Neural cell (in vitro differentiated cells): ENCODE data around the gene USP34. TPM values are rescaled to one million over a fixed set of nuclear protein-coding genes. Genes with fewer than 3 reads are reported as not detected.

ENCODE experiments used
- H2AFZ ChIP-seq: fragments of 200-600, 300-800 bp; sonication (generic), shearing (Covaris generic); 2 replicates; pipeline ENCODE4 v1.6.0; 2014; ENCODE audit warnings: low read depth, mild to moderate bottlenecking, antibody characterized with exemption, low read length, moderate library complexity
- H3F3A ChIP-seq: fragments of 200-600 bp; shearing (Covaris generic); 2 replicates; pipeline ENCODE4 v1.6.1; 2016; ENCODE audit warnings: mild to moderate bottlenecking, moderate library complexity, mixed read lengths, antibody characterized with exemption, low read length; ENCODE audit not compliant: insufficient read depth, poor library complexity, severe bottlenecking
- H3K27ac ChIP-seq: fragments of 200-600, 300-800 bp; sonication (generic), shearing (Covaris generic); 2 replicates; pipeline ENCODE4 v1.5.1; 2014; ENCODE audit warnings: mild to moderate bottlenecking, low read length, moderate library complexity
- H3K27me3 ChIP-seq: fragments of 300-800, 200-600 bp; sonication (generic), shearing (Covaris generic); 2 replicates; pipeline ENCODE4 v1.6.0; 2014; ENCODE audit warnings: mild to moderate bottlenecking, low read depth, low read length, moderate library complexity; ENCODE audit not compliant: insufficient read depth
- H3K36me3 ChIP-seq: fragments of 300-800, 200-600 bp; sonication (generic), shearing (Covaris generic); 2 replicates; pipeline ENCODE4 v1.5.1; 2014; ENCODE audit warnings: mild to moderate bottlenecking, antibody characterized with exemption, low read length, moderate library complexity; ENCODE audit not compliant: insufficient read depth
- H3K4me2 ChIP-seq: fragments of 300-800, 200-600 bp; sonication (generic), shearing (Covaris generic); 2 replicates; pipeline ENCODE4 v1.6.0; 2014; ENCODE audit warnings: mild to moderate bottlenecking, low read length
- H3K4me3 ChIP-seq: fragments of 300-800, 200-600 bp; sonication (generic), shearing (Covaris generic); 2 replicates; pipeline ENCODE4 v1.5.1; 2014; ENCODE audit warnings: mild to moderate bottlenecking, low read length, moderate library complexity
- H3K79me2 ChIP-seq: fragments of 200-600 bp; shearing (Covaris generic); replicated peaks from 2 replicates; pipeline ENCODE4 v1.6.0; 2014; ENCODE audit warnings: mild to moderate bottlenecking, low read length, moderate library complexity; ENCODE audit not compliant: insufficient read depth
- H3K9ac ChIP-seq: fragments of 300-800, 200-600 bp; sonication (generic), shearing (Covaris generic); 2 replicates; pipeline ENCODE4 v1.6.1; 2016; ENCODE audit warnings: mild to moderate bottlenecking, low read length, mixed read lengths
- H3K9me2 ChIP-seq: fragments of 200-600 bp; shearing (Covaris generic); 2 replicates; pipeline ENCODE4 v1.6.1; 2016; ENCODE audit warnings: mild to moderate bottlenecking, low read length, mixed read lengths; ENCODE audit not compliant: insufficient read depth
- H3K9me3 ChIP-seq: fragments of 200-600, 300-800 bp; sonication (generic), shearing (Covaris generic); 2 replicates; pipeline ENCODE4 v1.6.1; 2016; ENCODE audit warnings: mild to moderate bottlenecking, mixed run types, low read length, moderate library complexity, mixed read lengths
- H4K20me1 ChIP-seq: fragments of 200-600 bp; shearing (Covaris generic); 2 replicates; pipeline ENCODE4 v1.6.1; 2016; ENCODE audit warnings: mild to moderate bottlenecking, mixed run types; ENCODE audit not compliant: insufficient read depth
- CTCF ChIP-seq: fragments of 450-650 bp; IDR thresholded peaks from 2 replicates; pipeline ENCODE4 v1.5.1; 2014; ENCODE audit warnings: antibody characterized with exemption, mild to moderate bottlenecking, moderate library complexity; ENCODE audit not compliant: poor library complexity, severe bottlenecking
- EP300 ChIP-seq: fragments of 450-650 bp; conservative IDR thresholded peaks from 2 replicates; pipeline ENCODE4 v1.6.1; 2014; ENCODE audit warnings: antibody characterized with exemption, mild to moderate bottlenecking, moderate library complexity; ENCODE audit not compliant: poor library complexity, severe bottlenecking
- EZH2 ChIP-seq: fragments of 200-600, 300-800 bp; shearing (Covaris generic), sonication (generic); IDR thresholded peaks from 2 replicates; pipeline ENCODE4 v1.6.1; 2014; ENCODE audit warnings: antibody characterized with exemption, low read length, borderline replicate concordance, mild to moderate bottlenecking; ENCODE audit not compliant: insufficient read depth, poor library complexity, severe bottlenecking
- MXI1 ChIP-seq: fragments of 450-650 bp; conservative IDR thresholded peaks from 2 replicates; pipeline ENCODE4 v1.6.1; 2014; ENCODE audit warnings: antibody characterized with exemption, mild to moderate bottlenecking; ENCODE audit not compliant: poor library complexity, severe bottlenecking
- POLR2AphosphoS5 ChIP-seq: IDR thresholded peaks from 2 replicates; pipeline ENCODE4 v1.6.1; 2012
- RAD21 ChIP-seq: fragments of 450-650 bp; conservative IDR thresholded peaks from 2 replicates; pipeline ENCODE4 v1.6.1; 2014; ENCODE audit warnings: antibody characterized with exemption, mild to moderate bottlenecking, moderate library complexity
- SMC3 ChIP-seq: fragments of 450-650 bp; conservative IDR thresholded peaks from 2 replicates; pipeline ENCODE4 v1.6.1; 2014; ENCODE audit warnings: antibody characterized with exemption, mild to moderate bottlenecking, moderate library complexity; ENCODE audit not compliant: poor library complexity
- TAF1 ChIP-seq: IDR thresholded peaks from 2 replicates; pipeline ENCODE4 v1.6.1; 2012; ENCODE audit warnings: low read depth
- polyA plus RNA-seq: library from polyadenylated mRNA; depleted of rRNA; stranded (reverse); fragments of >200 nt; gene quantifications from 2 replicates; pipeline ENCODE4 v1.2.3, GENCODE V29; 2014
- TF ChIP-seq, protein P1 (sequence below): IDR thresholded peaks from 2 replicates; pipeline ENCODE4 v1.6.1; 2012; ENCODE audit warnings: borderline replicate concordance

The USP34 gene
- polyA plus RNA-seq, 1 donor from 2014 or later: 87.9 TPM

DNA sequence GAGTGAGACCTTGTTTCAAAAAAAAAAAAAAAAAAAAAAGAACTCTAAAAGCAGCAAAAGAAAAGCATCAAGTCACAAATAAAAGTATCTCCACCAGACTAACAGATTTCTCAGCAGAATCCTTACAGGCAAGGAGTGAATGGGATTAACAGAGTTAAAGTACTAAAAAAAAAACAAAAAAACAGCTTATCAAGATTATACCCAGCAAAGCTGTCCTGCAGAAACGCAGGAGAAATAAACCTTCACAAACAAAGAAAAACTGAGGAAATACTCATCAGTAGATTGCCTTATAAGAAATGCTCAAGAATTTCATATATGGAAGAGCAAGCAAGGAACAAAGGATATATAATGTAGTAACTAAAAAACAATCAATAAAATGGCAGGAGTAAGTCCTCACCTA is 35.6 kb downstream of the USP34 start:
- H3K27me3 ChIP-seq: no peaks in the 10 kb centered on the region
- H3K4me3 ChIP-seq: no peak overlapping the region
- H3K79me2 ChIP-seq: peaks cover 73% of the 10 kb centered on the region
- no peaks in the 10 kb centered on the region for H3K36me3 ChIP-seq
- no peaks in the 10 kb centered on the region for H3K9me2 ChIP-seq
- no peak overlapping the region for H3K4me2 ChIP-seq
- no peak overlapping the region for H2AFZ ChIP-seq
- no peak overlapping the region for H3K9ac ChIP-seq
- TF ChIP-seq POLR2AphosphoS5 (no peak), SMC3 (no peak), RAD21 (no peak), CTCF (no peak), EZH2 (no peak), TAF1 (no peak), MXI1 (no peak), EP300 (no peak)
- TF ChIP-seq, protein P1, sequence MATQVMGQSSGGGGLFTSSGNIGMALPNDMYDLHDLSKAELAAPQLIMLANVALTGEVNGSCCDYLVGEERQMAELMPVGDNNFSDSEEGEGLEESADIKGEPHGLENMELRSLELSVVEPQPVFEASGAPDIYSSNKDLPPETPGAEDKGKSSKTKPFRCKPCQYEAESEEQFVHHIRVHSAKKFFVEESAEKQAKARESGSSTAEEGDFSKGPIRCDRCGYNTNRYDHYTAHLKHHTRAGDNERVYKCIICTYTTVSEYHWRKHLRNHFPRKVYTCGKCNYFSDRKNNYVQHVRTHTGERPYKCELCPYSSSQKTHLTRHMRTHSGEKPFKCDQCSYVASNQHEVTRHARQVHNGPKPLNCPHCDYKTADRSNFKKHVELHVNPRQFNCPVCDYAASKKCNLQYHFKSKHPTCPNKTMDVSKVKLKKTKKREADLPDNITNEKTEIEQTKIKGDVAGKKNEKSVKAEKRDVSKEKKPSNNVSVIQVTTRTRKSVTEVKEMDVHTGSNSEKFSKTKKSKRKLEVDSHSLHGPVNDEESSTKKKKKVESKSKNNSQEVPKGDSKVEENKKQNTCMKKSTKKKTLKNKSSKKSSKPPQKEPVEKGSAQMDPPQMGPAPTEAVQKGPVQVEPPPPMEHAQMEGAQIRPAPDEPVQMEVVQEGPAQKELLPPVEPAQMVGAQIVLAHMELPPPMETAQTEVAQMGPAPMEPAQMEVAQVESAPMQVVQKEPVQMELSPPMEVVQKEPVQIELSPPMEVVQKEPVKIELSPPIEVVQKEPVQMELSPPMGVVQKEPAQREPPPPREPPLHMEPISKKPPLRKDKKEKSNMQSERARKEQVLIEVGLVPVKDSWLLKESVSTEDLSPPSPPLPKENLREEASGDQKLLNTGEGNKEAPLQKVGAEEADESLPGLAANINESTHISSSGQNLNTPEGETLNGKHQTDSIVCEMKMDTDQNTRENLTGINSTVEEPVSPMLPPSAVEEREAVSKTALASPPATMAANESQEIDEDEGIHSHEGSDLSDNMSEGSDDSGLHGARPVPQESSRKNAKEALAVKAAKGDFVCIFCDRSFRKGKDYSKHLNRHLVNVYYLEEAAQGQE: no peak
- H4K20me1 ChIP-seq: no peaks in the 10 kb centered on the region
- H3K27ac ChIP-seq: no peak overlapping the region
- H3F3A ChIP-seq: no peaks in the 10 kb centered on the region
- H3K9me3 ChIP-seq: no peaks in the 10 kb centered on the region

GRCh38 chr2:61434314-61434713 is 36.6 kb downstream of the USP34 start:
- Histone ChIP-seq H3K9me3 (no peaks in the 10 kb centered on the region), H3F3A (no peaks in the 10 kb centered on the region), H3K27me3 (no peaks in the 10 kb centered on the region), H3K4me3 (no peak overlapping the region), H3K9ac (no peak overlapping the region), H4K20me1 (no peaks in the 10 kb centered on the region), H3K4me2 (no peak overlapping the region), H2AFZ (no peak overlapping the region), H3K79me2 (peaks cover 75% of the 10 kb centered on the region), H3K27ac (no peak overlapping the region), H3K36me3 (no peaks in the 10 kb centered on the region), H3K9me2 (no peaks in the 10 kb centered on the region)
- TF ChIP-seq, protein P1: no peak
- TF ChIP-seq TAF1 (no peak), EP300 (no peak), CTCF (no peak), POLR2AphosphoS5 (no peak), MXI1 (no peak), SMC3 (no peak), RAD21 (no peak), EZH2 (no peak)
